ENCODE measurements around the gene TCF4.

The TCF4 gene

DNA sequence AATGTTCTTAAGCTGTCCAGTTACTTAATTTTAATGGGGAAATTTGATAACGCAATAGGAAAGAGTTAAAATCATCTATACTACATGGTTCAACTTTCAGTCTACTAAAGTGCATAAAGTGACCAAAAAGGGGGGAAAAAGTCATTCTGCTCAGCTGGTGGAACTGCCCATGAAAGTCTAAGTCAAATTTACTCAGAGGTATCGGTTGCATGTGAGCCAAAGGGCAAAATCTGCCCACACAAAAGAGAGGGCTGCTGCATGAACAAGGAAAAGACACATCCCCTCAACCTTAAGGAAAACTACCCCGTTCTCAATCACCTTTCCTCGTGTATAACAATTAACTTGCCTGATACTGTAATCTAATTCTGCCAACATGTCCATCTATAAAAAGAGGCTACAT is 126.1 kb downstream of the TCF4 start:
- Mint-ChIP-seq H3K36me3 (no peaks in the 10 kb centered on the region), H3K27me3 (peaks cover 3% of the 10 kb centered on the region), H3K4me3 (no peak overlapping the region), H3K4me1 (no peaks in the 10 kb centered on the region), H3K27ac (no peak overlapping the region), H3K9me3 (no peaks in the 10 kb centered on the region)

DNA sequence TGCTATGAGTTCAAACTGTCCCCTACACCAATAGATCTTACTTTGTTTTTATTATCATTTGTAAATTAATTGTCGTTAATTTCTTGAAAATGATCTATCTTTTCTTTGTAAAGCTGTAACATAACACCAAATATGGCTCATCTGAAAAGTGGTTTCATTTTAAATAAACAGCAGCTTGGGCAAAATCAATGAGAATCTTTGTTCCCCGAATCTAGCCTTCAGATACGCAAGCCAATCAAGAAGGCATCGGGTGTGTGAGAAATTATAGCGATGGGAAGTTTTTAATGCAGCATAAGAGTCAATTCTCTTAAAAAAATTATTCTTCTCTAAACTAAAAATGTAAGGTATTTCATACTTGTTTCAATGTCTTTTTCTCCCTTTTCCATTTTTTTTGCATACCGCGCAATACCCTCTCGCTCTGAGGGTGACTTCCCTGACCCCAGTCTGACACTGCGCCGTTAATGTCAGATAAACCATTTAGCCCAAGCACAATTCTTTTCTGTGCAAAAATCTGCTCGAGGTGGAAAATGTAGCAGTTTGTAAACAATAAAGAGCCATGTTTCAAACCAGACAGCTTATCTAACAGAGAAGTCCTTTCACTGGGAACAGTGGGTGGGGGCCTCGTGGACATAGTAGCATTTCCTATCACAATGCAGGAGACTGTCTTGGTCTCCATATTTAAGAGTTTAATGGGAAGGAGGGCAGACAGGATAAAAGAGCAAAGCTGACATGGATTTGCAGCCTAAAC is 129.4 kb downstream of the TCF4 start:
- Mint-ChIP-seq H3K4me3 (no peak overlapping the region), H3K4me1 (no peaks in the 10 kb centered on the region), H3K27me3 (peaks cover 3% of the 10 kb centered on the region)

DNA sequence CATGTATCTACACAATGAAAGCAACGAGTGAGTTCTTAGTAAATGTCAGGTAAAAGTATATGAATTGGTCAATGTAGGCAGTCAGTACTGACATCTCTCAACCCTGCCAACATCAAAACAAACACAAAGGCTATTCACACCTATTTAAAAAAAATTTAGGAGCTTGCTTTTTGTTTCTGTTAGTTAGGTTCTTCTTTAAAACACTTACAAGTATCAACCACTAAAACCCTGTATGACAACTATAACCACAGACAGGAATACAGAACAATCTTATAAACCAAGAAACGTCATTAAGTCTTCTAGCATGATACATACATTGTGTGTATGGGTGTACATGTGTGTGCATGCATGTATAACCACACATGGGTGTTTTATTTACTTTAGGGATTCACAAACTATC is 131.0 kb downstream of the TCF4 start:
- H3K27ac Mint-ChIP-seq = no peak overlapping the region
- H3K4me3 Mint-ChIP-seq = no peak overlapping the region
- no peaks in the 10 kb centered on the region for H3K4me1 Mint-ChIP-seq
- no peaks in the 10 kb centered on the region for H3K9me3 Mint-ChIP-seq
- H3K27me3 Mint-ChIP-seq = peaks cover 3% of the 10 kb centered on the region
- H3K36me3 Mint-ChIP-seq = no peaks in the 10 kb centered on the region

More for the DNA sequence above, 129.4 kb downstream of the TCF4 start:
- Mint-ChIP-seq H3K9me3 (no peaks in the 10 kb centered on the region), H3K27ac (no peak overlapping the region), H3K36me3 (no peaks in the 10 kb centered on the region)

DNA sequence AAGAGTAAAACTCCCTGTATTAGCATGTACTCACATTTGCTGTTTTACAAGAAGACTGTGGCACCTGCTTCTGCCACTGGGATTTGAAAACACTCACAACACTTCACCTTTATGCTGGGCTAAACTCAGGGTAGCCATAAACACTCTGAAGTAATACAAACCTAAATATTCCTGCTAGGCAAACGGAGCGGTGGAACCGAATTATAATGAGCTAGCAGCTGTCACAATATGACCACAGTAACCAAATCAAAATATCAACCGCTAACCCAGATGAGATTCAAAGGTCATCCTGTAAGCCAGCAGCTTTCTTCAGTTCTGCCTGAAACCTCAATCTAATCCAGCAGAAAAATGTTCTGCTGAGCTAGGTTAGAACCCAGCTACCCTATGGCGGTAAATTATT is 132.1 kb downstream of the TCF4 start:
- H3K27me3 Mint-ChIP-seq = peaks cover 3% of the 10 kb centered on the region
- no peaks in the 10 kb centered on the region for H3K4me1 Mint-ChIP-seq
- no peaks in the 10 kb centered on the region for H3K9me3 Mint-ChIP-seq
- H3K36me3 Mint-ChIP-seq = no peaks in the 10 kb centered on the region
- H3K27ac Mint-ChIP-seq = no peak overlapping the region
- H3K4me3 Mint-ChIP-seq = no peak overlapping the region

DNA sequence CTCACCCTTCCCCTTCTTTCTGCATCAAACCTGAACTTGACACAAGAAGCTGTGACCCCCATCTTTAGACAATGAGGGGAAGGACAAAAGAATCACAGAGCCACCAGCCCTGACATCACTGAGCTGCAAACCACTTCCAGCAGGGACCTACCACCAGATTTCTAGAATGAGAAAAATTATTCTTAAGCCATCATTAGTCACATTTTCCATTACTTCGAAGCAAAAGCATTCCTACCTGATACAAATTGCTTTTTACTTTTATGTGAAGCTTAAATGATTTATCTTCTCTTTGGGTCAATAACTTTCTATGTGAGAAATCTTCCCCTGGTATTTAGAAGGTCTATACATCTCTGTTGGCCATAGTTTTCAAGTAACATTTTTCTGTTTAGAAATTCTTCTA is 134.8 kb downstream of the TCF4 start:
- no peaks in the 10 kb centered on the region for H3K36me3 Mint-ChIP-seq
- H3K9me3 Mint-ChIP-seq = no peaks in the 10 kb centered on the region
- no peaks in the 10 kb centered on the region for H3K27me3 Mint-ChIP-seq
- H3K4me1 Mint-ChIP-seq = no peaks in the 10 kb centered on the region
- no peak overlapping the region for H3K27ac Mint-ChIP-seq
- H3K4me3 Mint-ChIP-seq = no peak overlapping the region

DNA sequence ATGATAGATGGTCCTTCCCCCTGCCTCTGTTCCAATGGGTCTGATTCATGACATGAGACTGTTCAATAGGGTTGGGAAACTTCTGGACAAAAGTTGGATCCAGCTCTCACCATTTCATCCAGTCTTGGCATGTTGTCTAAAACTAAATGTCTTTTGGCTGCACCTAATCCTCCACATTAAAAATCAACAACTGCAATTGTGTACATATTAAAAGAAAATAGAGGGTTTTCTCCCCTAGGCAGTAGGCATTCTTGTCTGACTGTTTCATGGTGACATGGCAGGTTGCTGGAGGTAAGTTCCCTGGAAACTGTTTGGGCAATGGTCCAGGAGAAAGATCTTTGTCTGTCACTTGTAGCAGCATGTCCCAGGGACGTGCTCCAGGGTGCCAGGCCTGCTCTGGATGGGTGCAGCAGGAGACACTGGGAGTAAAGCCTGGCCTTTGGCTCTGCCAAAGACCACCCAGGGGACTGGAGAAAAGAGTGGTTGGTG is 135.8 kb downstream of the TCF4 start:
- Mint-ChIP-seq H3K27ac (no peak overlapping the region), H3K4me3 (no peak overlapping the region), H3K9me3 (no peaks in the 10 kb centered on the region), H3K36me3 (no peaks in the 10 kb centered on the region), H3K27me3 (no peaks in the 10 kb centered on the region), H3K4me1 (no peaks in the 10 kb centered on the region)

DNA sequence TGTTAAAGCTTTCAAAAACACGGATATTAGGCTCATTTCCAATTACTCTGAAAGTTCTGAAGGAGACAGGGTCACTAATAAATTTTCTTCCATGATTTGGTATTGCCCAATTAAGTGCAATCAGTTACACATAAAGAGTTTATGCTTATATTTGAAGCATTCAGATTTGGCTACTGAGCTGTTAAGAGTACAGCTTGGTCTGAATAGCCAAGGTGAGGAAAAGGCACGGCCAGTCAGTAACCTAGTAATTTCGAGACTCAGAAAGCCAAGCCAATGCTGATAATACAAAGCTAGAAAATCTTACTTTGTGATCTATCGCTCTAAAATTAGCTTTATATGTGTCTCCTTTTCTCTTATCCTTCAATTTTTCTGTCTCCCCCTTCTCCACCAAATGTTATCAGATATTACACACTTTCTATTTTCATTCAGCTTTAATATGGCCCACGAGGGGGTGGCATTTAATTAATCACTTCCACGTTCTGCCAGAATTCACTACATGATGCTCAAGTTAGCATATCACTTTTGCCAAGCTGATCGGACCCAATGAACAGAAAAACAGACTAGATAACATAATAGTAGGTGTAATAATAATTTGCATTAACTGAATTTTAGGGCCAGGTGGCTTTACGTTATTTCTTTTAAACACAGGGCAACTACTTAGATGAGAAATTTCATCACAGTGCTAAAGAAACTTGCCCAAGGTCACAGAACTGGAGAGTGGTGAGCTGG is 138.4 kb downstream of the TCF4 start:
- no peak overlapping the region for H3K27ac Mint-ChIP-seq
- no peaks in the 10 kb centered on the region for H3K36me3 Mint-ChIP-seq
- no peaks in the 10 kb centered on the region for H3K4me1 Mint-ChIP-seq
- H3K9me3 Mint-ChIP-seq = no peaks in the 10 kb centered on the region
- peaks cover 2% of the 10 kb centered on the region for H3K27me3 Mint-ChIP-seq
- no peak overlapping the region for H3K4me3 Mint-ChIP-seq

DNA sequence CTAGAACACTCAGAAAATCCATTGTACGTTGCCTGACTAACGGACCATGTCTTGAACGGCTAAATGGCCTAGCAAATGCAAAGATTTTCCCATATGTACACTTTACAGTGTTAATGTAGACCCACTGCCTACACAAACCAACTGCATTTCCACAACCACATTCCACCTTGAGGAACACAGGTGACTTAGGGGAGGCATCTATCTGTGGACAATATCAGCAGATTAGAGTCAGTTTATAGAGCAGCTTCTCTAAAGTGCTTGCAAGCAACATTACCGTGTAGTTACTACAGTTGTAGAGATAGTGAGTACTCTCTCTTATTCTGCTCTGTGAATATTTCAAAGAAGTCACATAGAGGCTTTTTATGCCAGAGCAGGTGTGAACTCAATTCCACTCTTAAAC is 139.6 kb downstream of the TCF4 start:
- H3K27ac Mint-ChIP-seq = no peak overlapping the region
- no peaks in the 10 kb centered on the region for H3K4me1 Mint-ChIP-seq
- no peaks in the 10 kb centered on the region for H3K36me3 Mint-ChIP-seq
- no peaks in the 10 kb centered on the region for H3K9me3 Mint-ChIP-seq
- H3K4me3 Mint-ChIP-seq = no peak overlapping the region
- H3K27me3 Mint-ChIP-seq = peaks cover 6% of the 10 kb centered on the region

DNA sequence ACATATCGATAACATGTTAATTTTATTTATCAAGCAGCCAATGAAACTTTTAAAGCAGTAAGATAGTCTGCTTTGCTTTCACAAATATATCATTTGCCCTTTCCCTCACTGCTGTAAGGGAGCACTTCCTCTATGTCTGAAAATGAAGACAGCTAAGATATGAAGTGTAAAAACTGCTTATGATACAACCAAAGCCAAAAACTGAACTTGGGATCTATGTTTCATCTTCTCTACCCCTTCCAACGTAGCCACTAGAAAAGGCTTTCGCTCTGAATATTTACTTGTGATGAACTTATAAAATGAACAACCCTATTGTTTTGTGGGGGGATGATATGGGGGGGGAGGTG is 140.3 kb downstream of the TCF4 start:
- Mint-ChIP-seq H3K4me1 (no peaks in the 10 kb centered on the region), H3K9me3 (no peaks in the 10 kb centered on the region), H3K4me3 (no peak overlapping the region), H3K36me3 (no peaks in the 10 kb centered on the region), H3K27me3 (peaks cover 6% of the 10 kb centered on the region), H3K27ac (no peak overlapping the region)

DNA sequence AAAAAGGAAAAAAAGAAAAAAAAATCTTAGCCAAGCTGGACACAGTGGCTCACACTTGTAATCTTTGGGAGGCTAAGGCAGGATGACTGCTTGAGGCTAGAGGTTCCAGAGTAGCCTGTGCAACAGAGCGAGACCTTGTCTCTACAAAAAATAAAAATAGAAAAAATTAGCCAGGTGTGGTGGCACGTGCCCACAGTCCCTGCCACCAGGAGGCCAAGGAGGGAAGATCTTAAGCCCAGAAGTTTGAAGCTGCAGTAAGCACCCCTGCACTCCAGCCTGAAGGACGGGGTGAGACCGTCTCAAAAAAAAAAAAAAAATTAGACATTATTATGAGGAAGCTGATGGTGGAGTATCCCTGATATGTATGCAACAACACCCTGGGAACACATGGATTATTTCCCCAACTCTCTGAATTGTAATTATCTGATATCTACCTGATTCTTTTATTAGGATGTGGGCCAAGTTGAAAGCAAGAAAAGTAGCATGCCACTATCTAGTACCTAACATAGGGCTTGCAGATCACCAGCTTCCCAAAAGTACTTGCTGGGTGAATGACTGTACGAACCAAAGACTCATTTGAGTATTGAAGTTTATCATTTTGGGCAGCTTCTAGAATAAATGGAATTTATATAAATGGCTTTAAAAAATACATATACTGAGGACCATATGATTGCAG is 140.9 kb downstream of the TCF4 start:
- no peak overlapping the region for H3K27ac Mint-ChIP-seq
- no peak overlapping the region for H3K4me3 Mint-ChIP-seq
- no peaks in the 10 kb centered on the region for H3K9me3 Mint-ChIP-seq
- H3K4me1 Mint-ChIP-seq = no peaks in the 10 kb centered on the region
- H3K36me3 Mint-ChIP-seq = no peaks in the 10 kb centered on the region
- peaks cover 6% of the 10 kb centered on the region for H3K27me3 Mint-ChIP-seq

DNA sequence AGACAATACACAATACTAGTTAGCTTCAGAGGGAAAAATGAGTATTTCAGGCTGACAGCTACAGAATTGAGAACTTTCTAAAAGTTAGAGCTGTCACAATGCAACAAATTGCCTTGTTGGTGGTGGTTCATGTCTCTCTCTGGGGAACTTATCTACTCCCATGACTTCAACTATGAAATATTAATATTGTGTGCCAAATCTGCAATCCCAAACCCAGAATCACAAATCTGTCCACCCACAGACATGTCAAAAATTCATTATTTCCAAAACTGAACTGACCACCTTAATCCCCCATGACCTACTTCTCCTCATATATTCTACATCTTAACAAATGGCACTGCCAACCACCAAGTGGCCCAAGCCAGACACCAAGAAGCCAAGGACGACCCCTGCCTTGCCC is 143.5 kb downstream of the TCF4 start:
- Mint-ChIP-seq H3K36me3 (no peaks in the 10 kb centered on the region), H3K27me3 (peaks cover 6% of the 10 kb centered on the region), H3K9me3 (no peaks in the 10 kb centered on the region), H3K4me1 (no peaks in the 10 kb centered on the region), H3K27ac (no peak overlapping the region), H3K4me3 (no peak overlapping the region)

DNA sequence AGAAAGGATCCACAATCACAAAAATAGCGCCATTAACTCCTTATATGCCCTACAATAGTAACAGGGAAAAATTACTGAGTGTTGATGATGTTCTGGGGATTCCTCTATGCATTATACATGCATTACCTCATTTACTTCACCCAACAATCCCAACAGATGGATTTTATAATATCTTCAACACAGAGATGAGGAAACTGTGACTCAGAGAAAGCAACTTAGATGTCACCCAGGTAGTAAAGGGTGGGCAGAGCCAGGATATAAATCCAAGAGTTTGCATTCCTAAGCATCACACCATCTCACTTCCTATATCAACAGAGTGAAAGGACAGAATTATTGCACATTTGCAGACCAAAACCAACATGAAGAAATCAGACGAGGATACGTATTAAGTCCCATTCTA is 144.2 kb downstream of the TCF4 start:
- Mint-ChIP-seq H3K27ac (no peak overlapping the region), H3K27me3 (peaks cover 6% of the 10 kb centered on the region), H3K4me3 (no peak overlapping the region), H3K4me1 (no peaks in the 10 kb centered on the region), H3K36me3 (no peaks in the 10 kb centered on the region), H3K9me3 (no peaks in the 10 kb centered on the region)

DNA sequence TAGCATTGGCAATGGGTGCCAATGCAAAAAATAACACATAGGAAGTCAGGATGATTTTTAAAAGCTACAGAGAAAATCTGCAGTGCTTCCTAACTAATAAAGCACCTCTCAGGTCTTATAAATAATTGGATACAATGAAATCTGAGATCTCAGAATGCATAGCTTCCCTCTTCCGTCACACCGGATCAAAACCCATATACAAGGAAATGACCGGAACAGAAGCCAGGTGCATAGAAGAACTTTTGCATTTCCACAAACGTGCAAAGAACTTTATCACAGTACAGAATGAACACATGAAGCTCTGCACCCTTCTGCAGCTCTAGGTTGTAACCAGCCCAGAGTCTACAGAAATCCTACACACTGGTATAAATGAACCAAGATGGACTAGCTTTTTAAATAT is 145.4 kb downstream of the TCF4 start:
- Mint-ChIP-seq H3K36me3 (no peaks in the 10 kb centered on the region), H3K9me3 (no peaks in the 10 kb centered on the region), H3K4me1 (no peaks in the 10 kb centered on the region), H3K27me3 (peaks cover 6% of the 10 kb centered on the region), H3K27ac (no peak overlapping the region), H3K4me3 (no peak overlapping the region)

DNA sequence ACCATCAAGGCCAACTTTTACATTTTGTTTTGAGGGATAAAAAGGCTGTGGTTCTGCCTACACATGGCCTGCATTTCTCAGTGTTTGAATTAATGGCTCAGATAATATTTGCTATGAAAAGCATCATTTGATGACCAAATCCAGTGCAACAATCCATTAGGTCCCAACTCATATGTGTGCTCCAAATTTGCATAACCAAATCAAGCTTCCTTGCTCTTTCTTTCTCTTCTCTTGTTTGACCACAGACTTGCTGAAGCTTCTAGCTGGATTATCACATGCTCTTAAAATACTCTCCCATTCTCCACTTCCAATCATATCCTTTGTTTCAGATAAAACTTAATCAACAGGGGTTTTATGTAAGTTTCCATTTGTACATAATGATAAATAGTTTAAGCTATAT is 147.0 kb downstream of the TCF4 start:
- H3K4me3 Mint-ChIP-seq = no peak overlapping the region
- no peaks in the 10 kb centered on the region for H3K9me3 Mint-ChIP-seq
- peaks cover 6% of the 10 kb centered on the region for H3K27me3 Mint-ChIP-seq
- no peaks in the 10 kb centered on the region for H3K4me1 Mint-ChIP-seq
- no peaks in the 10 kb centered on the region for H3K36me3 Mint-ChIP-seq
- no peak overlapping the region for H3K27ac Mint-ChIP-seq

DNA sequence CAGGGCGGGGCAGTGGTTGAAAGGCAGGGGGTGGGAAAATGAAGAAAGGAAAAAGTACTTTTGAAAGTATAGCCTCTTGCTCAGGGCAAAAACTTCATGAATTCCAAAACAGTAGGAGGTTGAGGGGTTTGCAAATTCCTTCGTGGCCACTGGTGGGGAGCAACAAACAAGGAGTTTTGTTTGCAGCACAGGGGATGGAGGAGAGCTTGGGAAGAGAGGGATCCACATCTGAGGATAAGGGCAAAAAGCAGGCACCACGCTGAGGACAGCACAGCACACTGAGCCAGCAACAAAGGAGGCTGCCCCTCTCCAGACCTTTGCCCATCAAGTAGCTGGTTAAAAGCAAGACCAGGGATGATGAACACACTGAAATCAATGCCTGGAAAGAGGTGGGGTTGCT is 148.9 kb downstream of the TCF4 start:
- Mint-ChIP-seq H3K9me3 (no peaks in the 10 kb centered on the region), H3K27me3 (peaks cover 4% of the 10 kb centered on the region), H3K4me1 (no peaks in the 10 kb centered on the region), H3K27ac (no peak overlapping the region), H3K36me3 (no peaks in the 10 kb centered on the region), H3K4me3 (no peak overlapping the region)

DNA sequence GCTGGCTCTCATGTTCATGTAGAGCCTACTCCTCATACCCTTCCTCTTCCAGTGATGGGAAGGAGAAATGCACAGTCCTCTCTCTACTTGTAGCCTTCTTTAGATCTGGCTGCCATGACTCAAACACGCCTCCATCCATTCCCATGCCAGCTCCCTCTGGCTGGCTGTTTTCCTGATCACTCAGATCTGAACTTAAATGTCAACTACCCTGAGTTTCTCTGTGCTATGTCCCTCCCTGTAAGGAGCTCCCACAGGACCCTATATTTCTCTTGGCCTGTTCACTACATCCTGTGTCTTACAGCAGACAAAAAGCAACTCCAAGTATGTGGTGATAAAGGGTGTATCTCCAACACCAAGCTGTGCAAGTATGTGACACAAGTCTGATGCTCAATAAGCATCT is 152.4 kb downstream of the TCF4 start:
- peaks cover 3% of the 10 kb centered on the region for H3K9me3 Mint-ChIP-seq
- H3K4me3 Mint-ChIP-seq = no peak overlapping the region
- no peaks in the 10 kb centered on the region for H3K4me1 Mint-ChIP-seq
- no peak overlapping the region for H3K27ac Mint-ChIP-seq
- H3K27me3 Mint-ChIP-seq = no peaks in the 10 kb centered on the region
- H3K36me3 Mint-ChIP-seq = no peaks in the 10 kb centered on the region

Measured in activated naive CD4-positive, alpha-beta T cell treated with anti-CD3 and anti-CD28 coated beads, Interleukin-2, amount 50 U/mL, for 24 hours (primary cell).